CD14-positive monocyte (primary cell): ENCODE data around the gene HOXC13. TPM values are rescaled to one million over a fixed set of nuclear protein-coding genes. Genes with fewer than 3 reads are reported as not detected.

Experiments used
- DNase-seq, 3 donors: peaks; one replicate each; pipeline ENCODE4 v3.0.0-alpha.2; 2011 to 2022
- H2AFZ ChIP-seq: 2 replicates; pipeline ENCODE4 v1.6.0; 2012; ENCODE audit warnings: mild to moderate bottlenecking, low read depth, low read length, inconsistent platforms; ENCODE audit not compliant: insufficient read depth, poor library complexity, severe bottlenecking
- H3K27ac ChIP-seq, 2 donors: 1 replicate in 1 of 2; 2 replicates in 1 of 2; pipeline ENCODE4 v1.5.1; 2012 to 2013; ENCODE audit warnings: low read length in 2 of 2, control low read depth in 1 of 2, inconsistent platforms in 1 of 2, low read depth in 1 of 2, mild to moderate bottlenecking in 1 of 2
- H3K27me3 ChIP-seq, 2 donors: one replicate each; pipeline versions ENCODE4 v1.6.0 to v1.6.1; 2011 to 2013; ENCODE audit warnings: low read length in 2 of 2; ENCODE audit not compliant: control insufficient read depth in 2 of 2, insufficient read depth in 2 of 2
- H3K36me3 ChIP-seq, 2 donors: replicated peaks in 1 of 2; 1 replicate in 1 of 2; 2 replicates in 1 of 2; pipeline versions ENCODE4 v1.5.1 to v1.6.1; 2012 to 2013; ENCODE audit warnings: low read length in 2 of 2, control low read depth in 1 of 2, inconsistent platforms in 1 of 2, mild to moderate bottlenecking in 1 of 2; ENCODE audit not compliant: insufficient read depth in 2 of 2, control insufficient read depth in 1 of 2
- H3K4me1 ChIP-seq, 2 donors: 1 replicate in 1 of 2; 2 replicates in 1 of 2; pipeline versions ENCODE4 v1.5.1 to v1.6.1; 2012 to 2013; ENCODE audit warnings: low read length in 2 of 2, control low read depth in 1 of 2, inconsistent platforms in 1 of 2, mild to moderate bottlenecking in 1 of 2, moderate library complexity in 1 of 2; ENCODE audit not compliant: insufficient read depth in 2 of 2, control insufficient read depth in 1 of 2
- H3K4me2 ChIP-seq: replicated peaks from 2 replicates; pipeline ENCODE3; 2012; ENCODE audit warnings: low read length, moderate library complexity, mild to moderate bottlenecking; ENCODE audit not compliant: poor library complexity, severe bottlenecking; ENCODE audit errors: extremely low read depth
- H3K4me3 ChIP-seq, 3 experiments: fragments of 200-600 bp in 1 of 3; sonication (generic) in 1 of 3; replicated peaks in 1 of 3; 1 replicate in 2 of 3; 2 replicates in 1 of 3; pipeline ENCODE4 v1.5.1; 2011 to 2013; ENCODE audit warnings: low read length in 3 of 3, mild to moderate bottlenecking in 3 of 3, control low read depth in 2 of 3, low read depth in 2 of 3, inconsistent platforms in 1 of 3, moderate library complexity in 1 of 3
- H3K79me2 ChIP-seq: 2 replicates; pipeline ENCODE4 v1.6.0; 2012; ENCODE audit warnings: mild to moderate bottlenecking, control low read depth, inconsistent platforms, low read length, moderate library complexity; ENCODE audit not compliant: insufficient read depth
- H3K9ac ChIP-seq: 2 replicates; pipeline ENCODE4 v1.6.0; 2017; ENCODE audit warnings: low read length, mild to moderate bottlenecking; ENCODE audit not compliant: insufficient read depth, poor library complexity, severe bottlenecking
- H3K9me3 ChIP-seq, 2 donors: replicated peaks in 1 of 2; 1 replicate in 1 of 2; 2 replicates in 1 of 2; pipeline versions ENCODE4 v1.5.1 to v1.6.1; 2012 to 2013; ENCODE audit warnings: low read length in 2 of 2, control low read depth in 1 of 2; ENCODE audit not compliant: control insufficient read depth in 1 of 2, insufficient read depth in 1 of 2
- H4K20me1 ChIP-seq: 2 replicates; pipeline ENCODE4 v1.6.0; 2012; ENCODE audit warnings: mild to moderate bottlenecking, low read length, control low read depth, moderate library complexity; ENCODE audit not compliant: insufficient read depth
- H3K27ac Mint-ChIP-seq, 7 donors: one replicate each; pipeline ENCODE4 v1.8.0; 2020; ENCODE audit warnings: mild to moderate bottlenecking in 7 of 7, mixed read lengths in 7 of 7, moderate library complexity in 6 of 7, inconsistent platforms in 2 of 7
- H3K27me3 Mint-ChIP-seq, 3 donors: one replicate each; pipeline ENCODE4 v1.8.0; 2021 to 2022; ENCODE audit warnings: low read depth in 3 of 3, mild to moderate bottlenecking in 3 of 3, mixed read lengths in 3 of 3, moderate library complexity in 3 of 3, inconsistent platforms in 1 of 3
- H3K36me3 Mint-ChIP-seq, 2 donors: one replicate each; pipeline ENCODE4 v1.8.0; 2020; ENCODE audit warnings: mixed read lengths in 2 of 2, inconsistent platforms in 1 of 2, mild to moderate bottlenecking in 1 of 2
- H3K4me1 Mint-ChIP-seq: one replicate; pipeline ENCODE4 v1.8.0; 2020; ENCODE audit warnings: mild to moderate bottlenecking, mixed read lengths
- H3K4me3 Mint-ChIP-seq, 2 donors: one replicate each; pipeline ENCODE4 v1.8.0; 2020; ENCODE audit warnings: mild to moderate bottlenecking in 2 of 2, mixed read lengths in 2 of 2, moderate library complexity in 1 of 2
- H3K9me3 Mint-ChIP-seq, 7 donors: one replicate each; pipeline ENCODE4 v1.8.0; 2020 to 2022; ENCODE audit warnings: mixed read lengths in 7 of 7, mild to moderate bottlenecking in 6 of 7, moderate library complexity in 6 of 7, inconsistent platforms in 2 of 7
- CTCF ChIP-seq: fragments of 200-600 bp; IDR thresholded peaks from one replicate; pipeline ENCODE4 v1.8.0; 2022; ENCODE audit warnings: antibody characterized with exemption, mild to moderate bottlenecking
- WGBS: methylation state at CpG from one replicate; pipeline ENCODE4 v1.1.5; 2013; ENCODE audit warnings: missing lambda C conversion rate; ENCODE audit not compliant: insufficient coverage; 5-methylcytosine and 5-hydroxymethylcytosine counted together
- intact Hi-C, 2 donors: fragments of 100-400 bp; cut with micrococcal nuclease; formaldehyde crosslinking; loops; one replicate each; pipeline versions ENCODE4 v1.15.0 to v1.15.1; 2023
- polyA plus RNA-seq, 3 donors: library from polyadenylated mRNA; depleted of rRNA in 1 of 3; unstranded in 2 of 3; stranded (reverse) in 1 of 3; fragments of 300-500 nt in 2 of 3; fragments of >200 nt in 1 of 3; fragmentation: Illumina TruSeq in 2 of 3; gene quantifications; 1 replicate in 2 of 3; 2 replicates in 1 of 3; pipeline ENCODE4 v1.2.3, GENCODE V29; 2012 to 2021

HOXC13 gene
- polyA plus RNA-seq, 3 donors, result not detected

DNA sequence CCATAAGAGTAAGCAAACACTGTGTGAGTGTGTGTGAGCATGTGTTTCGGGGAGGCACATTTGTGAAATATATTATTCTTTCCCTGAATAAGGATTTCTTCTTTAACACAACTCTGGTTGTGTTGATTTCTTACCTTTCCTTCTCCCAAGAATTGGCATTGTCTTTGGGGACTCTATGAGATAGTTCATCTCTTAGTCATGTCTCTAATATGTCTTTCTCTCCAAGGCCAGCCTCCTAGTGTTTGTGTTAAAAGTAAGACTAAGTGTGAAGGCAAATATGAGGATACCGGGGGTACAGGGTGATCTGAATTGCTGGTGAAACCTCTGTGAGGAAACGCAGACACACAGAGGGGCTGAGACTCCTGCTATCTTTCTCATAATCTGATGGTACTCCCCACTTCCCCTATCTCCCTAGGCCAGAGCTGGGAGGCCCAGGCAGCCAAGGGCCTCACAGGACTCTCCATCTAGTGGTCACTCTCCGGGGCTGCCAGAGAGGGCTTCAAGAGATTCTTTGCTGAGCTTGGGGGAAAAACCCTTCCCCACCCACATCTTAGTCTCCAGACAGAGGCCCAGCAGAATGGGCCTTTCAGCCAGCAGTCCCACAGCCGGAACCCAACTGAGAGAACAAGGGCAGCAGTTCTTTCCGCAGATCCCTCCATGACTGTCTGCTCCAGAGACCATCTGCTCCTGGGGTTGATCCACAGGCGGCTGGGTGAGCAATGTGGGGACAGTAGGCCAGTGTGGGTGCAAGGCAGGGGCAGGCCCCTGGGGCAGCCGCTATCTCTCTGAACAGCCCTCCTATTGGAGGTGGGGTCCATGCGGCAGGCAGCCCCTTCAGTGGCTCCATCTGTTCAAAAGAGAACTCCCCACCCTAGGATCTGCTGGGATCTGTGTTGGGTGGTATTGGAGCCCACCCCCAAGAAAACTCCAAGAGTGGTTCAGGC, 10.3 kb downstream of the HOXC13 start:
- Mint-ChIP-seq H3K36me3 (peaks cover 4 to 6% of the 10 kb centered on the region in 2 donors), H3K27me3 (peaks cover 99 to 100% (median 100%) of the 10 kb centered on the region in 3 donors), H3K4me1 (peaks cover 3% of the 10 kb centered on the region), H3K9me3 (peaks cover 0 to 38% (median 15%) of the 10 kb centered on the region in 7 donors), H3K27ac (no peak overlapping the region), H3K4me3 (peak overlapping the region in 1 of 2 donors; percentile 75)
- no peaks in the 10 kb centered on the region for H3K4me1 ChIP-seq
- no peaks in the 10 kb centered on the region for H3K36me3 ChIP-seq
- H3K27me3 ChIP-seq, result peaks cover 91 to 100% of the 10 kb centered on the region in 2 donors
- no peak overlapping the region for H2AFZ ChIP-seq
- no peak for TF ChIP-seq CTCF
- H3K4me3 ChIP-seq, result no peak overlapping the region
- no peak for DNase-seq
- intact Hi-C loops, result no loop called here
- 14% methylated on average over 2 of the region's 9 CpGs for whole genome bisulfite sequencing
- no peak overlapping the region for H3K9ac ChIP-seq
- H3K27ac ChIP-seq, result no peak overlapping the region
- no peak overlapping the region for H3K4me2 ChIP-seq
- H3K79me2 ChIP-seq, result no peaks in the 10 kb centered on the region
- H3K9me3 ChIP-seq, result peaks cover 0 to 89% of the 10 kb centered on the region in 2 donors
- no peaks in the 10 kb centered on the region for H4K20me1 ChIP-seq

GRCh38 chr12:53949631-53950436, 11.2 kb downstream of the HOXC13 start:
- Histone ChIP-seq H3K27me3 (peaks cover 89 to 100% of the 10 kb centered on the region in 2 donors), H3K9ac (no peak overlapping the region), H3K27ac (no peak overlapping the region), H3K9me3 (peaks cover 3 to 88% of the 10 kb centered on the region in 2 donors), H3K4me3 (no peak overlapping the region), H3K4me2 (no peak overlapping the region), H3K79me2 (no peaks in the 10 kb centered on the region), H3K4me1 (no peaks in the 10 kb centered on the region), H4K20me1 (no peaks in the 10 kb centered on the region), H3K36me3 (no peaks in the 10 kb centered on the region), H2AFZ (no peak overlapping the region)
- H3K4me3 Mint-ChIP-seq, result peak overlapping the region in 1 of 2 donors; percentile 75
- TF ChIP-seq CTCF, result no peak
- peaks cover 99 to 100% (median 100%) of the 10 kb centered on the region in 3 donors for H3K27me3 Mint-ChIP-seq
- no peak overlapping the region for H3K27ac Mint-ChIP-seq
- H3K36me3 Mint-ChIP-seq, result peaks cover 4 to 9% of the 10 kb centered on the region in 2 donors
- H3K4me1 Mint-ChIP-seq, result peaks cover 3% of the 10 kb centered on the region
- peaks cover 0 to 47% (median 20%) of the 10 kb centered on the region in 7 donors for H3K9me3 Mint-ChIP-seq
- 3% methylated on average over 31 of the region's 34 CpGs for WGBS
- intact Hi-C loops, result loop anchor here in 1 of 2 donors (5.0 kb wide), 1 partner anchor 47 kb away; no protein-coding TSS in a partner anchor
- DNase-seq, result no peak
